ENCODE measurements around the gene HEATR5A. TPM values are rescaled to one million over a fixed set of nuclear protein-coding genes. Genes with fewer than 3 reads are reported as not detected.

HEATR5A gene
- total and polyA plus RNA-seq, 10 of the 15 experiments (the other 5 are each of a cell fraction or from before 2014, with no cell fraction given): 5.1 to 37.1 (median 13.8) TPM

GRCh38 chr14:31341280-31341679, 79.1 kb downstream of the HEATR5A start:
- FAIRE-seq: no peak
- POLR2A ChIA-PET: no interaction called here
- Histone ChIP-seq H3K4me3 (no peak overlapping the region), H3K27ac (ENCODE audit: control insufficient read depth, insufficient read depth) (no peak overlapping the region), H3K79me2 (ENCODE audit: control insufficient read depth, insufficient read depth, low read length) (no peaks in the 10 kb centered on the region), H4K20me1 (ENCODE audit: control insufficient read depth, insufficient read depth) (no peaks in the 10 kb centered on the region), H3K36me3 (ENCODE audit: control insufficient read depth in 2 of 2, insufficient read depth in 2 of 2, low read length in 1 of 2) (no peaks in the 10 kb centered on the region; a peak in 1 of 4 replicates), H3K27me3 (replicated peaks in 1 of 2; ENCODE audit: control insufficient read depth in 2 of 2, insufficient read depth in 2 of 2, low read length in 1 of 2) (no peaks in the 10 kb centered on the region), H2AFZ (ENCODE audit: control insufficient read depth, low read depth, low read length) (no peak overlapping the region), H3K4me1 (ENCODE audit: control insufficient read depth, insufficient read depth, low read length) (no peaks in the 10 kb centered on the region), H3K9ac (ENCODE audit: control insufficient read depth, insufficient read depth, low read length) (no peak overlapping the region), H3K4me2 (ENCODE audit: control insufficient read depth, insufficient read depth) (no peak overlapping the region), H3K9me3 (replicated peaks; ENCODE audit: control insufficient read depth, insufficient read depth, low read length) (no peaks in the 10 kb centered on the region)
- DNase-seq (ENCODE audit: low read depth, low spot score): no peak
- SMC1A ChIA-PET (ENCODE audit: uncharacterized antibody, unreplicated experiment): no interaction called here
- RAD21 ChIA-PET (ENCODE audit: unreplicated experiment): no interaction called here
- BruUV-seq (replicated peaks): no TSS peak
- in situ Hi-C loops (cut with MboI): no loop called here
- CTCF ChIA-PET: no interaction called here
- ATAC-seq: no peak
- WGBS (ENCODE audit: insufficient coverage, insufficient replicate concordance, low lambda C conversion rate, missing lambda C conversion rate): 96% methylated on average over 3 of the region's 3 CpGs
- intact Hi-C loops (cut with micrococcal nuclease; ENCODE audit: unreplicated experiment): no loop called here
- no peak for TF ChIP-seq ZNF592 (IDR thresholded peaks at IDR 0.05)
- no peak for TF ChIP-seq RAD21 (IDR thresholded peaks at IDR 0.05; ENCODE audit: insufficient read depth, low read depth, low read length)
- TF ChIP-seq NRF1 (conservative IDR thresholded peaks at IDR 0.05; ENCODE audit: low read depth, low read length): no peak
- no peak for TF ChIP-seq IKZF1 (conservative IDR thresholded peaks at IDR 0.05)
- no peak for TF ChIP-seq WRNIP1 (IDR thresholded peaks at IDR 0.05; ENCODE audit: borderline replicate concordance, low read depth, low read length)
- TF ChIP-seq FOXK2 (IDR thresholded peaks at IDR 0.05): no peak
- no peak for TF ChIP-seq USF2 (IDR thresholded peaks at IDR 0.05; ENCODE audit: borderline replicate concordance, low read depth, low read length)
- TF ChIP-seq IRF5 (IDR thresholded peaks at IDR 0.05; ENCODE audit: borderline replicate concordance): no peak
- TF ChIP-seq HCFC1 (IDR thresholded peaks at IDR 0.05; ENCODE audit: low read length): no peak
- no peak for TF ChIP-seq SMAD5 (IDR thresholded peaks at IDR 0.05; ENCODE audit: low read depth)
- TF ChIP-seq TARDBP (IDR thresholded peaks at IDR 0.05; ENCODE audit: borderline replicate concordance): no peak
- TF ChIP-seq ZSCAN29 (IDR thresholded peaks at IDR 0.05): no peak
- no peak for TF ChIP-seq TAF1 (IDR thresholded peaks at IDR 0.05; ENCODE audit: borderline replicate concordance, low read depth, low read length)
- no peak for TF ChIP-seq ATF3 (IDR thresholded peaks at IDR 0.05; ENCODE audit: borderline replicate concordance, extremely low read depth, low read depth, low read length)
- TF ChIP-seq RFX5 (IDR thresholded peaks at IDR 0.05; ENCODE audit: low read depth, low read length): no peak
- no peak for TF ChIP-seq PKNOX1 (IDR thresholded peaks at IDR 0.05)
- TF ChIP-seq TBL1XR1 (IDR thresholded peaks at IDR 0.05; ENCODE audit: low read depth, low read length): no peak
- no peak for TF ChIP-seq RBBP5 (conservative IDR thresholded peaks at IDR 0.05)
- TF ChIP-seq SIX5 (IDR thresholded peaks at IDR 0.05; ENCODE audit: low read depth, low read length, severe bottlenecking): no peak
